Measurements from ENCODE around the gene GAS1. TPM values are rescaled to one million over a fixed set of nuclear protein-coding genes. Genes with fewer than 3 reads are reported as not detected.

The GAS1 gene
- total RNA-seq, 1 experiment from 2014 or later: 0.21 TPM

- TF ChIP-seq, protein P1, sequence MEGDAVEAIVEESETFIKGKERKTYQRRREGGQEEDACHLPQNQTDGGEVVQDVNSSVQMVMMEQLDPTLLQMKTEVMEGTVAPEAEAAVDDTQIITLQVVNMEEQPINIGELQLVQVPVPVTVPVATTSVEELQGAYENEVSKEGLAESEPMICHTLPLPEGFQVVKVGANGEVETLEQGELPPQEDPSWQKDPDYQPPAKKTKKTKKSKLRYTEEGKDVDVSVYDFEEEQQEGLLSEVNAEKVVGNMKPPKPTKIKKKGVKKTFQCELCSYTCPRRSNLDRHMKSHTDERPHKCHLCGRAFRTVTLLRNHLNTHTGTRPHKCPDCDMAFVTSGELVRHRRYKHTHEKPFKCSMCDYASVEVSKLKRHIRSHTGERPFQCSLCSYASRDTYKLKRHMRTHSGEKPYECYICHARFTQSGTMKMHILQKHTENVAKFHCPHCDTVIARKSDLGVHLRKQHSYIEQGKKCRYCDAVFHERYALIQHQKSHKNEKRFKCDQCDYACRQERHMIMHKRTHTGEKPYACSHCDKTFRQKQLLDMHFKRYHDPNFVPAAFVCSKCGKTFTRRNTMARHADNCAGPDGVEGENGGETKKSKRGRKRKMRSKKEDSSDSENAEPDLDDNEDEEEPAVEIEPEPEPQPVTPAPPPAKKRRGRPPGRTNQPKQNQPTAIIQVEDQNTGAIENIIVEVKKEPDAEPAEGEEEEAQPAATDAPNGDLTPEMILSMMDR (IDR thresholded peaks at IDR 0.05; ENCODE audit: unreplicated experiment): no peak
- intact Hi-C loops (cut with micrococcal nuclease; ENCODE audit: unreplicated experiment): no loop called here
- CTCF ChIA-PET: interaction anchor here (0.6 kb wide), 1 partner anchor 84 kb away, joined by 3 read pairs; no protein-coding TSS in a partner anchor
- H3K27ac Mint-ChIP-seq (ENCODE audit: unreplicated experiment): no peak overlapping the region
- BruUV-seq (replicated peaks): no TSS peak
- no peak for DNase-seq
- no peaks in the 10 kb centered on the region for H3K4me1 Mint-ChIP-seq (ENCODE audit: low read depth, unreplicated experiment)
- peaks cover 3% of the 10 kb centered on the region for H3K9me3 Mint-ChIP-seq (ENCODE audit: low read depth, unreplicated experiment)
- no peaks in the 10 kb centered on the region for H3K36me3 Mint-ChIP-seq (ENCODE audit: insufficient read depth, unreplicated experiment)
- H3K27me3 Mint-ChIP-seq (ENCODE audit: unreplicated experiment): peaks cover 39% of the 10 kb centered on the region
- no peak overlapping the region for H3K4me3 Mint-ChIP-seq (ENCODE audit: low read depth, unreplicated experiment)
These were observed 8.3 kb upstream of the GAS1 start for GRCh38 chr9:86955561-86955960.

- no peak for DNase-seq
- Mint-ChIP-seq H3K9me3 (ENCODE audit: low read depth, unreplicated experiment) (peaks cover 3% of the 10 kb centered on the region), H3K4me3 (ENCODE audit: low read depth, unreplicated experiment) (no peak overlapping the region), H3K4me1 (ENCODE audit: low read depth, unreplicated experiment) (no peaks in the 10 kb centered on the region), H3K36me3 (ENCODE audit: insufficient read depth, unreplicated experiment) (no peaks in the 10 kb centered on the region), H3K27ac (ENCODE audit: unreplicated experiment) (no peak overlapping the region), H3K27me3 (ENCODE audit: unreplicated experiment) (peaks cover 44% of the 10 kb centered on the region)
- intact Hi-C loops (cut with micrococcal nuclease; ENCODE audit: unreplicated experiment): no loop called here
- no TSS peak for BruUV-seq (replicated peaks)
- CTCF ChIA-PET: no interaction called here
- TF ChIP-seq, protein P1 (IDR thresholded peaks at IDR 0.05; ENCODE audit: unreplicated experiment): no peak
These were observed 7.7 kb upstream of the GAS1 start for GRCh38 chr9:86955042-86955441.

- DNase-seq: no peak
- no TSS peak for BruUV-seq (replicated peaks)
- Mint-ChIP-seq H3K27me3 (ENCODE audit: unreplicated experiment) (peaks cover 52% of the 10 kb centered on the region), H3K4me1 (ENCODE audit: low read depth, unreplicated experiment) (no peaks in the 10 kb centered on the region), H3K4me3 (ENCODE audit: low read depth, unreplicated experiment) (no peak overlapping the region), H3K27ac (ENCODE audit: unreplicated experiment) (no peak overlapping the region), H3K9me3 (ENCODE audit: low read depth, unreplicated experiment) (peaks cover 3% of the 10 kb centered on the region), H3K36me3 (ENCODE audit: insufficient read depth, unreplicated experiment) (peaks cover 3% of the 10 kb centered on the region)
- CTCF ChIA-PET: no interaction called here
- intact Hi-C loops (cut with micrococcal nuclease; ENCODE audit: unreplicated experiment): no loop called here
- TF ChIP-seq, protein P1 (IDR thresholded peaks at IDR 0.05; ENCODE audit: unreplicated experiment): no peak
These were observed 5.9 kb upstream of the GAS1 start for GRCh38 chr9:86953181-86953580.

GRCh38 chr9:86948074-86948929 lies 996 bp upstream of the GAS1 start:
- H3K4me3 Mint-ChIP-seq (ENCODE audit: low read depth, unreplicated experiment): peak overlapping the region; percentile 69
- peaks cover 15% of the 10 kb centered on the region for H3K36me3 Mint-ChIP-seq (ENCODE audit: insufficient read depth, unreplicated experiment)
- TF ChIP-seq, protein P1 (IDR thresholded peaks at IDR 0.05; ENCODE audit: unreplicated experiment): peak; percentile 59
- peaks cover 3% of the 10 kb centered on the region for H3K9me3 Mint-ChIP-seq (ENCODE audit: low read depth, unreplicated experiment)
- intact Hi-C loops (cut with micrococcal nuclease; ENCODE audit: unreplicated experiment): loop anchor here (5.0 to 10.0 kb wide), 2 partner anchors 314 to 374 kb away; no protein-coding TSS in a partner anchor
- DNase-seq: peak; percentile 70
- no peak overlapping the region for H3K27ac Mint-ChIP-seq (ENCODE audit: unreplicated experiment)
- BruUV-seq (replicated peaks): no TSS peak
- CTCF ChIA-PET: interaction anchor here (0.5 to 0.8 kb wide), 4 partner anchors 9 to 453 kb away, joined by 3 to 5 read pairs (median 4); no protein-coding TSS in a partner anchor
- H3K27me3 Mint-ChIP-seq (ENCODE audit: unreplicated experiment): peaks cover 53% of the 10 kb centered on the region
- H3K4me1 Mint-ChIP-seq (ENCODE audit: low read depth, unreplicated experiment): no peaks in the 10 kb centered on the region
